GM19025 (cell line): ENCODE results near the gene GOLPH3.
A peak's percentile ranks its signal among the peaks of the same experiment; 100 is the strongest.
"Not testable (repeated sequence)": the region's sequence is repeated elsewhere in the genome, so short reads cannot be mapped to it uniquely, and the experiment has no call there.

Experiments used
- ATAC-seq: cut with Tn5 transposase; IDR thresholded peaks from one replicate; pipeline ENCODE4 v1.9.1; 2021; ENCODE audit warnings: mild to moderate bottlenecking, low read depth, moderate library complexity; ENCODE audit not compliant: unreplicated experiment

The GOLPH3 gene

GRCh38 chr5:32174011-32174870 is at the start of gene GOLPH3:
Gene GOLPH3, minus strand, starts transcription at chr5:32174319. Its CDS starts 285 bp downstream, at chr5:32174034.
- ATAC-seq, result peak; percentile 85

GRCh38 chr5:32222723-32223470 is 48.8 kb upstream of the GOLPH3 start:
- ATAC-seq, result no peak

DNA sequence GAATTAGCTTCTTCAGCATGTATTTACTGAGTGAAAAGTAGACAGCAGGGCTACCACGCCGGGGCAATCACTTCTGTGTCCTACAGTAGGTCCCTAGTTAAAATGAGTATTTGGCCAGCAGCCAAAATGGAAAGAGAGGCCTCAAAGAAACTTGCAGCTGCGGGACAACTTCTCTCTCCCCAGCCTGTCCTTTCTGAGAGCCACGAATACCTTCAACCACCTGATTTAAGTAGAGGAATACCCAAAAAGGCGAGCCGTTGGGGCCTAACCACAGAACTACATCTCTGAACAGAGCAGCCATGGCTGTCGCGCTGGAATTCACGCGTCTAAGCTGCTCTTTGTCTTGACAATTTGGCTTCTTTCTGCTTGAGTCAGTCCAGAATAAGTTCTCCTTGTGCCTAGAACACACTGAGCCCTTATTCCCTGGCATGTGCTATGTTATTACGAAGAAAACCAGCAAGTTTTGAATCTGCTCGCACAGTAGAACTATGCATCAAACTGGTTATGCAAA is 43.8 kb upstream of the GOLPH3 start:
- no peak for ATAC-seq

DNA sequence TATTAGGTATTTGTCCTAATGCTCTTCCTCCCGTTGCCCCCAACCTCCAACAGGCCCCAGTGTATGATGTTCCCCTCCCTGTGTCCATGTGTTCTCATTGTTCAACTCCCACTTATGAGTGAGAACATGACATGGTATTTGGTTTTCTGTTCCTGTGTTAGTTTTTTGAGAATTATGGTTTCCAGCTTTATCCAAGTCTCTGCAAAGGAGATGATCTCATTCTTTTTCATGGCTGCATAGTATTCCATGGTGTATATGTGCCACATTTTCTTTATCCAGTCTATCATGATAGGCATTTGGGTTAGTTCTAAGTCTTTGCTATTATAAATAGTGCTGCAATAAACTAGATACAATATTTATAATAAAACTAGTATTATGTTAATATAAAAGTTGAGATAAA is 40.2 kb upstream of the GOLPH3 start:
- not testable (repeated sequence) for ATAC-seq

DNA sequence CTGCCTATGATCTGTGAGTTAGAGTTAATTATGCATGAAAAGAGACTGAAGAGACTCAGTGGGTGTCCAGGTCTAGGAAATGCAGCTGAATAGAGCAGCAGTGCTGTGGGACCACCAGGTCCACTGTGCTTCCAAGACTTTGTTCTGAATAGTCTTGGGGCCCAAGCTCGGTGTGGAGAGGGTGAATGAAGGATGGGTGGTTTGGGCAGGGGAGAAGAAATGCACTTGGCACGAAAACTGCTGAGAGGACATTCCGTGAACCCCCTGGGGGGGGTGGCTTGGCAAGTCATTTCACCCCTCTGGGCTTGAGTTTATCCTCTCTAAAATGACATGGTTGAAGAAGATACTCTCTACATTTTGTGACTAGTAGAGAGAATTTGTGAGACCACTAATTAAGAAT is 36.0 kb upstream of the GOLPH3 start:
- ATAC-seq, result no peak

GRCh38 chr5:32208837-32209236 is 34.7 kb upstream of the GOLPH3 start:
- not testable (repeated sequence) for ATAC-seq

- no peak for ATAC-seq
Observed at GRCh38 chr5:32207355-32207634, 33.2 kb upstream of the GOLPH3 start.

DNA sequence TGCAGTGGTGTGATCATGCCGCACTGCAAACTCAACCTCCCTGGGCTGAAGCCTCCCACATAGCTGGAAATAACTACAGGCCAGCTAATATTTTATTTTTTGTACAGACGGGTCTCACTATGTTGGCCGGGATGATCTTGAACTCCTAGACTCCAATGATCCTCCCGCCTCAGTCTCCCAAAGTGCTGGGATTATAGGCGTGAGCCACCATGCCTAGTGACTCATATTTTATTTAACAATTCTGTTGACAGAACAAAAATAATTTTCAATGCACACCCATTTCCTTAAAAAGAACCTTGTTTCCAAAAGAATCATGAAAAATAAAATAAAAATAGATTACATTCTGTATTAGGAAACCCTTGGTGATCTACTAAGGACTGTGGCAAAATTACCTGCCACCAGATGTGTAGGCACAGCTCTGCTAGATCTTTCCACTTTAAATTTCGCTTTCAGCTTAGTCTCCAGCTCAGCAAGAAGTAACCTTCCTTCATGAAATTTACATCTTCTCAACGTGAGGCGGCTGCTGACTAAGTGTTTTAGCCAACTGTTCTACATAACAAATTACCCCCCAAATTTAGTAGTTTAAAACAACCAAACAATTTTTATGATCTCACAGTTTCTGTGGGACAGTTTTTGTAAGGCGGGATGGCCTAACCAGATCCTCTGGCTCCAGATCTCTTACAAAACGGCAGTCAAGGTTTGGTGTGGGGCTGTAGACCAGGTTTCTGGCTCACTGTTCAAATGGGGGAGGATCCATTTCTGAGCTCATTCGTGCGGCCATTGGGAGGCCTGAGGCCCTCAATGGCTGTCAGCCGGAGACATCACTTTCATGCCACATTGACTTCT is 32.6 kb upstream of the GOLPH3 start:
- peak; percentile 35 for ATAC-seq

DNA sequence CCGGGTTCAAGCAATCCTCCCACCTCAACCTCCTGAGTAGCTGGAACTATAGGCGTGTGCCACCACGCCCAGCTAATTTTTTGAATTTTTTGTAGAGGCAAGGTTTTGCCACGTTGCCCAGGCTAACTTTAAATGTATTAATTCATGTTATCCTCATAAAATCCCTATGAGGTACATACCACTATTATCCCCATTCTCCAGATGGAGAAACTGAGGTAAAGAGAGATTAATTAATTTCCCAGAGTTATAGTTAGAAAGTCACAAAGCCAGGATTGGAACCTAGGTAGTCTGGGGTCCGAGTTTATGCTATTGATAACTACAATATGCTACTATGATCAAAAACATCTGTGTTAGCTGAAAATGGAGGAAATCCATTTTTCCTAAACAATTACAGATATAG is 31.9 kb upstream of the GOLPH3 start:
- no peak for ATAC-seq

- no peak for ATAC-seq
Observed at GRCh38 chr5:32202394-32202793, 28.3 kb upstream of the GOLPH3 start.

DNA sequence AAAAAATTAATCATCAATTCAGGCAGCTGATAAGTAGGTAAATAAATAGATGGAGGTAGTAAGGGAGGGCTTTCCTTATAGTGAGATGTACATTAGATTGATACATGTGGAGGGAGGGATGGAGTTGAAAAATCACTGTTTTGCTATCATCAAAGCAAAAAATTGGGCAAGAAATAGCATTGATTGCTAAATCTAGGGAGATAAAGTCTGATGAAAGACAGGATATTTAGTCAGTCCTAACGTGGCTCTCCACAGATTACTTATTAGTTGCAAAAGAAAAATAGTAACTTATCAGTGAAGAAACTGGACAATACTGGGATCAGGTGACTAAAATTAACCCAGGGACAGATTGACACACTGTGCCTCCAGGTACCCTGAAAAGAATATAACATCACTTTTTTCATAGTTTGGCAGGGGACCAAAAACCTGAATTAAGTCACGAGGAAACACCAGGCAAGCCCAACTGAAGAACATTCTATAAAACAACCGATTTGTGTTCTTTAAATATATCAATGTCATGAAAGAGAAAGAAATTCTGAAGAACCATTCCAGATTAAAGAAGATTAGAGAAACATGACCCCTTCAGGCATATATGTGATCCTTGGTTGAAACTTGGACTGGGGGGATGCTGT is 27.1 kb upstream of the GOLPH3 start:
- no peak for ATAC-seq

DNA sequence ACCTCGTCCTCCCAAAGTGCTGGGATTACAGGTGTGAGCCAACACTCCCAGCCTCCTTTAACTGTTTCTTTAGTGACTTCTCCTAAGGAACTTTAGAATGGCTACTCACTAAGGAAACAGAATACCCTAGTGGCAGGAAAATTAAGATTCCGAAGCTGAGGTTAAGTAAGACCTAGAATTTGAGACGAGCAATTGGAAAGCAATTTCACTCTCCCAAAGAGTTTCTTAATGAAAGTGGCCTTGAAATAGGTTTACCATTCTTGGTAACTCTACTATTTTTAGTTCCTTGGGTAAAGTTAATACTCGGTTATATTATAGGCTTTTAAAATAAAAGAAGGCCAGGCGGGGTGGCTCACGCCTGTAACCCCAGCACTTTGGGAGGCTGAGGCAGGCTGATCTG is 22.9 kb upstream of the GOLPH3 start:
- ATAC-seq, result no peak

GRCh38 chr5:32195265-32195664 is 21.1 kb upstream of the GOLPH3 start:
- no peak for ATAC-seq

DNA sequence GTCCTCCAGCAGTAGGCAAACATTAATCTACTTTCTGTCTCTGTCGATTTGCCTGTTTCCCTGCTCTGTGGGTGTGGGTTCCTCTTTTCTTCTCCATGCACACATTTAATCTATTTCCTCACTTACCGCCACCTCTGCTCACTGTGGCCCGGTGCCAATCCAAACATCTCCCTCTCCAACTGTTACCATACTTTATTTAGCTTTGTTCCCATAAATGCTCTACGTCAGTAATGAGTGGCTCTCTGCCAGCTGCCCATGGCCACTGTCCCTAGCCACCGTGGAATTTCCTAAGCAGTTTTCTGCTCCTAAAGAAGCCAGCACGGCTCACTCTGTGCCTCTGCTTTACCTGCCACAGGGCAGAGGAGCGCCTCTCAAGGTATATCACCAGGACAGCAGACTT is 19.5 kb upstream of the GOLPH3 start:
- no peak for ATAC-seq

DNA sequence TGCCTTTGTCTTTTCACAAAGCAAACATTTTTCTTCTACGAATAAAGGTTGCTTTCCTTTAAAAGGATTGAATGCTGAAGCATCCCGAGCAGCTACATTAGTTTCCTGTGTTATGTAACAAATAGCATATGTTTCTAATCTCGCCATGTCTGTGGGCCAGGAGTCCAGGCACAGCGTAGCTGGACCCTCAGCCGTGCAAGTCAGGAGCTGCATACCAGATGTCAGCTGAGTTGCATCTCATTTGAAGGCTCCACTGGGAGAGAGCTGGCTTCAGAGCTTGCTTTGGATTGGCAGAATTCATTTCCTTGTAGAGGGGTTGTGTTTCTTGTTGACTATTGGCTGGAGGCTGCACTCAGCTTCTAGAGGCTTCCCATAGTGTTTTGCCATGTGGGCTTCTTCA is 16.0 kb upstream of the GOLPH3 start:
- no peak for ATAC-seq

DNA sequence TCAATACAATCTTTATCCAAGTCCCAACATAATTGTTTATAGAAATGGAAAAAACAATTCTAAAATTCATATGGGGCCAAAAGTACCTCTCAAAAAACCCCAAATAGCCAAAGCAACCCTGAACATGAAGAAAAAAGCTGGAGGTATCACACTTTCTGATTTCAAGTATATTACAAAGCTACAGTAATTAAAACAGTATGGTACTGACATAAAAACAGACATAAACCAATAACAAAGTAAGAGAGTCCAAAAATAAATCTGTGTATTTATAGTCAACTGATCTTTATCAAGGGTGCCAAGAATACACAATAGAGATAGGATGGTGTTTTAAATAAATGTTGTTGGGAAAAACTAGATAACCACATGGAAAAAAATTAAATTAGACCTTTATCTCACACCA is 13.6 kb upstream of the GOLPH3 start:
- no peak for ATAC-seq

DNA sequence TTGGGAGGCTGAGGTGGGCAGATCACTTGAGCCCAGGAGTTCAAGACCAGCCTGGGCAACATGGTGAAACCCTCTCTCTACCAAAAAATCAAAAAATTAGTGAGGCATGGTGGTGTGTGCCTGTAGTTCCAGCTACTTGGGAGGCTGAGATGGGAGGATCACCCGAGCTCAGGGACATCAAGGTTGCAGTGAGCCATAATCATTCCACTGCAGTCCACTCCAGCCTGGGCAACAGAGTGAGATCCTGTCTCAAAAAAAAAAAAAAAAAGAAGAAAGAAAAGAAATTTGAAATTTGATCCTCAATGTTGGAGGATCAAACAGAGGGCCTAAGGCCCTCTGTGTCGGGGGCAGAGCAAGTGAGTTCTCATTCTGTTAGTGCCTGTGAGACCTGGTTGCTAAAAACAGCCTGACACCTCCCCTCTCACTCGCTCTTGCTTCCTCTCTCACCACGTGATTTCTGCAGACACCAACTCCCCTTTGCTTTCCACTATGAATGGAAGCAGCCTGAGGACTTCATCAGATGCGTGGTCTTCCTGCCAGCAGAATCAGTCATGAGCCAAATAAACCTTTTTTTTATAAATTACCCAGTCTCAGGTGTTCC is 8.4 kb upstream of the GOLPH3 start:
- peak; percentile 60 for ATAC-seq

DNA sequence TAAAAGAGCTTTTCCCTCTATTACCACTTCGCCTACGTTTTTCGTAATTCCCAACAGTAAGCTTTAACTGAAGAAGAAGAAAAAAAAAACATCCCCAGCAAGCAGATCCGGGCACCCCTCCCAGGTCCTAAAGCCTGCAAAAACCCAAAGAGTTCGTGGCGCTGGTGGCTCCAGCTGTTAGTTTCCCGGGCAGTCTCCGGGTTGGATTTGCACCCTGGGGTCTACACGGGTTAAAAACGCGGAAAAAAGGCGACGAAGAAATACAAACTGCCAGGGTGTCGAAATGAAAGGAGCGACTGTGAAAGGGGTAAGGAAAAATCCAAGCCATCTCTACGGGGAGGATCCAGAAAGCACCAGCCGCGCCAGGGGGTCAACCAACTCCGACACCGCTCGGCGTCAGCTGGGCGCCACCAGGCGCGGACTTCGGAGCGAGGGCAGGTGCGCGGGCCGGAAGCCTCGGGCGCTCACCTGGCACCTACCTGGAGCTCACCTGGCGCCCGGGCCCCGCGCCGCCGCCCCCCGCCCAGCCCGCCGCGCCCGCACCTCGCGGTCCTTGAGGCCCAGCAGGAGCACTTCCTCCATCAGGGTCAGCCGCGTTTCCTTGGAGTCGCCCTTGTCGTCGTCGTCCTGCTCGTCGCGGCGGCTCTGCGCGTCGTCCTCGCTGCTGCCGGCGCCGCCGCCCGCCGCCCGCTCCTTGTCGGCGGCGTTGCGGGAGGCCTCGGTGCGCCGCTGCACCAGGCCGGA is 680 bp downstream of the GOLPH3 start:
- ATAC-seq, result peak; percentile 24

DNA sequence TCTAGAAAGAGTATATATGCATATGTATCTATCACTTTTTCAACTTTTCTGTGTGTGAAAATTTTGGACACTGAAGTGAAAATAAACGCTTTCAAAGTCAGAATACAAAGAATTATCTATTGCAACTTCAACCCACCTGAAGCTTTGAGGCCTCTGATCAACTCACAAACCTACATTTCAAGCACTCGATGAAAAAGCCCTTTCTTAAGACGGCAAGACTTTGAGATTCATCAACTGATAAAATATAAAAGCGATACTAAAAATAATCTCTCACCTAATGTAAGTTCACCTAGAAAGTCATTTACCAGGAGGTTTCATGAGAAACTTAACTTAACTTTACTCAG is 1.2 kb downstream of the GOLPH3 start:
- no peak for ATAC-seq
